GM12892 (cell line): Measurements from ENCODE around the gene PNO1.
A peak's percentile ranks its signal among the peaks of the same experiment; 100 is the strongest.

Source experiments
- DNase-seq: peaks from one replicate; pipeline ENCODE4 v3.0.0; 2011; ENCODE audit not compliant: insufficient read length
- FAIRE-seq: peaks from 2 replicates; lab custom pipeline; 2011; peaks lifted over from hg19 to GRCh38; lab: Jason Lieb, UNC
- POLR2A ChIP-seq: IDR thresholded peaks from 2 replicates; pipeline ENCODE4 v1.6.1; 2011; ENCODE audit warnings: low read depth, low read length, control low read depth
- POLR2AphosphoS5 ChIP-seq: IDR thresholded peaks from 2 replicates; pipeline ENCODE4 v1.6.1; 2011; ENCODE audit warnings: low read depth, low read length, control low read depth
- TAF1 ChIP-seq: IDR thresholded peaks from 2 replicates; pipeline ENCODE4 v1.6.1; 2011; ENCODE audit warnings: low read depth, mild to moderate bottlenecking, control low read depth, low read length, borderline replicate concordance

Gene PNO1

DNA sequence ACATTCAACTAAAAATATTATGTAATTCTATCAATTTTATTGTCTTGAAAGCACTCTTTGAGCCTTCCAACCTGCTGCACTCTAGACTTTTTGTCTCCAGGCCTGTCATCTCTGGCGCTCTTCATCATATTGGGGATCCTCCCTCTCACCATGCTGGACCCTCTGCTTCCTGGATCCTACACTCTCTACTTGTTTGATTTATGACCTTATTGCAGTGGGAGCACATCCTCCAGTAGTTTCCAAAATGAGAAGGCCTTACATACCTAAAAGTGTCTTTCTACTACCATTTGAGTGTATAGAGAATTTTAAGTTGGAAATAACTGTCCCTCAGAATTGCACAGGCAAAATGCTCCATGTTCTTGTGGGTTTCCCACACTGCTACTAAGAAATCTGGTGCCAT lies 25.2 kb downstream of the PNO1 start:
- TF ChIP-seq POLR2A (no peak), POLR2AphosphoS5 (no peak), TAF1 (no peak)
- FAIRE-seq (no peak), DNase-seq (no peak)

GRCh38 chr2:68185541-68186164 lies 28.0 kb downstream of the PNO1 start:
- TF ChIP-seq POLR2AphosphoS5 (no peak), TAF1 (no peak), POLR2A (no peak)
- FAIRE-seq (peak; percentile 63), DNase-seq (peak; percentile 26)

DNA sequence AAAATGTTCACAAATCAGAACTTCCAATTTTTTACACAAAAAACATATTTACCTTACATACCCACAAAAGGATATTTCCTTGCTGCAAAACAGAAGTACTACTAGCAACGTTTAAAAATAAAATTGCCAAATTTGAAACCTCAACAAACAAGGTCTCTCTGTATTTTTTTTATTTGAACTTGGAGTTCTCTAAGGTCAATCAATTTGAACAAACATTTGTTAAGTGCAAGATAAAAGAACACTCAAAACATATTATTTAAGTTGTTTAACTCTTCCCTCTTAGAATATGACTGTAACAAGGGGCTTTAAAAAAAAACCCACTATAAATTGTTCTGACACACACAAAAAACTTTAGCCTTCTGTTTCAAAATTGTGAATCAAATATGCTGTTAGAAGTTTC lies 29.6 kb downstream of the PNO1 start:
- no peak for DNase-seq
- FAIRE-seq = no peak
- no peak for TF ChIP-seq POLR2AphosphoS5
- TF ChIP-seq POLR2A = no peak
- TF ChIP-seq TAF1 = no peak

DNA sequence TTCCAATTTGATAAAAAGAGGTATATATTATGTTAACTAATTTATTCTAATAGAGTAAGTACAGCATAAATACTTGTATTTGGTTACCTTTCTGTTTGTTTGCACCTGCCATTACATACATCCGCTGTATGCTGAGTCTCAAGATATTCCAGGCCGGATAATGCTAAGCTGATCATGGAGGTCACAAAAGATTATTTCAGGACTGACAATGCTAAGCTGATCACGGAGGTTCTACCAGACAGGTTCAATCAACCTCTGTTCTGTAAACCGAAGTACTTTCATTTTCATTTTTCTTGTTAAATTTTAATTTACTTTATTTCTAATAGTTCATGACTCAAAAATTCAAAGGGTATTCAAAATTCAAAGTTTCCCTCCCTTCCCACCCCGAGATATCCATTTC lies 31.1 kb downstream of the PNO1 start:
- DNase-seq (no peak), FAIRE-seq (no peak)
- TF ChIP-seq TAF1 = no peak
- no peak for TF ChIP-seq POLR2A
- TF ChIP-seq POLR2AphosphoS5 = no peak

- TF ChIP-seq TAF1 (no peak), POLR2A (no peak), POLR2AphosphoS5 (no peak)
- DNase-seq (no peak), FAIRE-seq (peak; percentile 17)
These were observed 32.5 kb downstream of the PNO1 start for GRCh38 chr2:68189991-68190784.

- DNase-seq (no peak), FAIRE-seq (peak; percentile 77)
- TF ChIP-seq POLR2A (no peak), POLR2AphosphoS5 (no peak), TAF1 (no peak)
These were observed 33.5 kb downstream of the PNO1 start for GRCh38 chr2:68190991-68191731.

- TF ChIP-seq POLR2AphosphoS5 = no peak
- TF ChIP-seq POLR2A = no peak
- no peak for TF ChIP-seq TAF1
- FAIRE-seq = no peak
- DNase-seq = no peak
These were observed 35.5 kb downstream of the PNO1 start for GRCh38 chr2:68193144-68193543.

GRCh38 chr2:68193787-68194372 lies 36.2 kb downstream of the PNO1 start:
- no peak for DNase-seq
- no peak for FAIRE-seq
- no peak for TF ChIP-seq POLR2A
- no peak for TF ChIP-seq TAF1

GRCh38 chr2:68195096-68195495 lies 37.4 kb downstream of the PNO1 start:
- FAIRE-seq = no peak
- no peak for DNase-seq
- TF ChIP-seq POLR2AphosphoS5 = no peak
- no peak for TF ChIP-seq POLR2A
- TF ChIP-seq TAF1 = no peak

GRCh38 chr2:68196120-68196716 lies 38.5 kb downstream of the PNO1 start:
- no peak for DNase-seq
- TF ChIP-seq TAF1 (no peak), POLR2AphosphoS5 (no peak), POLR2A (no peak)
- no peak for FAIRE-seq

DNA sequence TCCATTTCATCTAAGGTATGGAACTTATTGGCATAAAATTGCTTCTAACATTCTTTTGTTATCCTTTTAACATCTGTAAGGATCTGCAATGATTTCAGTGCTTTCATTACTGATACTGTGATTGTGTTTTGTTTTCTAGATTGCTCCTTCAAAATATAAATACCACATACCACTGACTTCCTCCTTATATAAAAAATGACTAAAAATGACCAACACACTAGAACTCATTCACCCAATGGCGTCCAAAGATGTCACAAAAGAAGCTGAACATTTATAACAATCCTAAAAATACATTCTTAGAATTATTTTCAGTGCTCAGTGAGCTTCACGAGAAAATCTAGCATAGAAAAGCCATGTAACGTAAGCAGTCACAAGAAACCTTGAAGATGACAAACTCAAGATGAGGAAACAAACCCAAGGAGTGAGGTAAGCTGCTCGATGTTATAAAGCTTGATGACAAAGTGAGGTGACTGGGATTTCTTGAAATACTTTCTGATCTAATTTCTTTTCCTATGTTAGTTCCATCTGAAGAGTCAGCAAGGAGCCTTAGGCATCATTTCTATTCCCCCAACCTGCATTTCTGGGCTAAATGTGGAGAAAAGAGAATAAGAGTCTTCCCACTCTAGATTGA lies 42.6 kb downstream of the PNO1 start:
- no peak for DNase-seq
- FAIRE-seq = peak; percentile 70
- TF ChIP-seq TAF1 (no peak), POLR2AphosphoS5 (no peak), POLR2A (no peak)

GRCh38 chr2:68203587-68203986 lies 45.9 kb downstream of the PNO1 start:
- peak; percentile 30 for DNase-seq
- FAIRE-seq = peak; percentile 85
- TF ChIP-seq POLR2AphosphoS5 = no peak
- no peak for TF ChIP-seq POLR2A
- TF ChIP-seq TAF1 = no peak
